ENCODE data around the gene CPNE6. TPM values are rescaled to one million over a fixed set of nuclear protein-coding genes. Genes with fewer than 3 reads are reported as not detected.
"Not testable (repeated sequence)": the region's sequence is repeated elsewhere in the genome, so short reads cannot be mapped to it uniquely, and the experiment has no call there.

The CPNE6 gene
- total RNA-seq, 2 donors from 2014 or later, result 0.12 to 0.14 TPM

DNA sequence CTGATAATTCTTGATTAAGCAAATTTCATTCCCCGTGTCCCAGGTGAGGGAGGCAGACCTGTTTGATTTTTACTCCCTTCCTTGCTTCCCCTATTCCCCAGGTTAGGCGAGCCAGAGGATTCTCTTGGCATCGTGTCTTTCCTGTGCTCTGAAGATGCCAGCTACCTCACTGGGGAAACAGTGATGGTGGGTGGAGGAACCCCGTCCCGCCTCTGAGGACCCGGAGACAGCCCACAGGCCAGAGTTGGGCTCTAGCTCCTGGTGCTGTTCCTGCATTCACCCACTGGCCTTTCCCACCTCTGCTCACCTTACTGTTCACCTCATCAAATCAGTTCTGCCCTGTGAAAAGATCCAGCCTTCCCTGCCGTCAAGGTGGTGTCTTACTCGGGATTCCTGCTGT lies 20.6 kb upstream of the CPNE6 start:
- DNase-seq; H3K27me3 Mint-ChIP-seq (ENCODE audit: low read depth); H3K27ac Mint-ChIP-seq; H3K36me3 Mint-ChIP-seq (ENCODE audit: insufficient read depth in 2 of 2); H3K9me3 Mint-ChIP-seq; ATAC-seq (replicated peaks in 1 of 2): not testable (repeated sequence)
- Mint-ChIP-seq H3K4me1 (ENCODE audit: low read depth) (peaks cover 19% of the 10 kb centered on the region), H3K4me3 (peak overlapping the region; percentile 79 to 82)

DNA sequence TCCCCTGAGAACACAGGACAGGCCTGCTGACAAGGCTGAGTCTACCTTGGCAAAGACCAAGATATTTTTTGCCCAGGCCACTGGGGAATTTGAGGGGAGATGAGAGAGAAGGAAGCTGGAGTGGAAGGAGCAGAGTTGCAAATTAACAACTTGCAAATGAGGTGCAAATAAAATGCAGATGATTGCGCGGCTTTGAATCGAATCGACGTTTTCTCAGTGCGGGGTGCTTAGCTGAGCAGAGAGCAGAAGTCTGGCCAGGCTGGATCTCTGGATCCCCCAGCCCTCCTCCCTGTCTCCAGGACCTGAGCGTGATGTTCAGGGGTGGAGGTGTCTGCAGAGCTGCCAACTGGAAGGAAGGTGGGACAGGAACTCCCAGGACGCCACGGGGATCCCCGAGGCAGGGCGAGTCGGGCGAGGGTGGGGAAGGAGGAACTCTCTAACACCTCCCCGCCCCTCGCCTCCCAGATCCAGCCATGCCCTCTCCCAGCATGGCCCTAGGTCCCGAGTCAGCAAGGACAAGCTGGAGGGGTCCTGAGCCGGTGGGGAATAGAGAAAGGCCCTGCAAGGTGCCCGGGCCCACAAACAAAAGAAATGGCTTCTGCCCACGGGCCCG lies 20.1 kb upstream of the CPNE6 start:
- Mint-ChIP-seq H3K9me3 (no peaks in the 10 kb centered on the region), H3K27ac (no peak overlapping the region), H3K4me3 (peak overlapping the region; percentile 79 to 82), H3K27me3 (ENCODE audit: low read depth) (peaks cover 7% of the 10 kb centered on the region), H3K4me1 (ENCODE audit: low read depth) (peaks cover 19% of the 10 kb centered on the region), H3K36me3 (ENCODE audit: insufficient read depth in 2 of 2) (peaks cover 0 to 2% of the 10 kb centered on the region in 2 donors)
- ATAC-seq (replicated peaks in 1 of 2) (no peak), DNase-seq (no peak)

DNA sequence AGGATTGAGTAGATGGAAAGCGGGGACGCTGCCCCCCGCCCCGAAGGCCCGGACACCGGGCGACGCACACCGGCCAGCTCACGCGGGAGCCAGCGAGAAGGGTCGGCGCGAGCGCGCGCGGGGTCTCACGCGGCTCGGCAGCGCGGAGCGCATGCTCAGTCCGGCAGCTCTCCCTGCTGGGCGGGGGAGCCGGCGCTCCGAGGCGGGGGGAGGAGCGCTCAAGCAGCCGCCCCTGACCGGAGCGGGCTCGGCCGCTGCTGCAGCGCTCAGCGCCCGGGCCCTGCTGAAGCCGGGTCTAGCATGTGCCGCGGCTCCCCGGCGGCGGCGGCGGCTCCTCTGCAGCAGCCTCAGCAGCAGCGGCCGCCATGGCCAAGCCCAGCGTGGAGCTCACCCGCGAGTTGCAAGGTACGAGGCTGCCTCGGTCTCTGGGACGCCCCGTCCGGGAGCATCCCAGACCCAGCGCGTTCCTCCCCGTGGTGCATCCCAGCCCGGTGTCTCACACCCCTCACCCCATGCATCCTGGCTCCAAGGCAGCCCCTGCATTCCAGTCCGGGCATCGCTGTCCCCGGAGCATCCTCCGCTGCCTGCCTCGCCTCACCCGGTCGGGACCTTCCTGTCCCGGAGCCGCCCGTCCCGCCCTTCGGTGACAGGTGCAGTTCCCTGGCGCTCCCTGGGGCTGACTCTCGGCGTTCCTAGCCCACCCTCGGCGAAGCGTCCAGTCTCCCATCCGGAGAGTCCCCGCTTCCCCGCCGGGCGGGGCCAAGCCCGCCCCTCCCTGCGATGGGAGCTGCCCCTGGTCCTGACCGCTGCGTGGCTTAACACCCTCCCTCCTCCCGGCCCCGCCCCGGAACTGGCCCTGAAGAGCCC lies 19.3 kb upstream of the CPNE6 start, which contains the start of gene CARMIL3:
CARMIL3 (plus strand) TSS at position 221 of the 867 bp plus-strand sequence; CDS start at position 366, 145 bp downstream.
- H3K27ac Mint-ChIP-seq, result no peak within 1 kb of the TSS

DNA sequence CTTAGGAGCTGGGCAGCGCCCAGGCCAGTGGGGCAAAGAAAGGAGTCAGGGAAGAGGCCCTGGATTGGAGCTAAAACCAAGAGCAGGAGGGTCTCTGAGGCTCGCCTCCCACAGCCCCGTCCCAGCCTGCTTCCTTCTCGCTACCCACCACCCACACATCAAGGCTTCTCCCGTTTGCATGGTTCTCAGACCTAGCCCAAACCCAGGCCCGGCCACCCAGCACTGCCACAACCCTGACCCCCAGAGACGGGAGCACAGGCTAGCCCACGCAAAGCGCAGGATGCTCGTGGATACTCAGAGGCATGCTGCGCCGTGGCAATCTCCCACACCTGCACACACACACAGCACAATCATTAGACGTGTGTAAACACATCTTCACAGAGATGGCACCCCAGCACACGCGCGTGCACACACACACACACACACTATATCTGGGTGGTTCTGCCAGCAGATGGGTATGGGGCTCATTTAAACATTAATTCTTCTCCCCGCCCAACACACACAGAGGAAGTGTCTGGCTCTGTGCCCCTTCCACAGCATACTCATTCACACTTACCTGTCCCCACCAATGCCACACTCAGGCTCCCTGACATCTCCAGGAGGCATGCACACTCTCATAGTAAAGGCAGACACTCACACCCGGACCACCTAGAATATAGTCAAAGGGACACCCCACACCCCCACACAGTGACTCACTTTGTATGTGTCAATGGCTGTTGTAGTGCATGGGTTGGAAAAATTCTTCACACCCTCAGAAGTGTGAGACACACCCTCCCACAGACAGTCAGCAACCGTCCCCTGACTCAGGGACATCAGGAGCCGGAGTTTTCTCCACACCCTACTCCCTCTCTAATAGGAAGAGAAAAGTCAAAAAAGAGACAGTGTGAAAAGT lies 18.5 kb upstream of the CPNE6 start:
- Mint-ChIP-seq H3K36me3 (ENCODE audit: insufficient read depth in 2 of 2) (peaks cover 0 to 2% of the 10 kb centered on the region in 2 donors), H3K4me3 (peak overlapping the region; percentile 79 to 82), H3K9me3 (no peaks in the 10 kb centered on the region), H3K4me1 (ENCODE audit: low read depth) (peaks cover 19% of the 10 kb centered on the region), H3K27ac (no peak overlapping the region), H3K27me3 (ENCODE audit: low read depth) (peaks cover 7% of the 10 kb centered on the region)
- DNase-seq, result peak; percentile 66 to 75
- ATAC-seq (replicated peaks in 1 of 2), result peak; percentile 83 to 85

More for the DNA sequence above, 19.3 kb upstream of the CPNE6 start, which contains the start of gene CARMIL3:
- ATAC-seq (replicated peaks in 1 of 2), result peak; percentile 70 to 73
- peaks cover 7% of the 10 kb centered on the region for H3K27me3 Mint-ChIP-seq (ENCODE audit: low read depth)
- no peaks in the 10 kb centered on the region for H3K9me3 Mint-ChIP-seq
- peak; percentile 74 to 75 for DNase-seq
- peak within 1 kb of the TSS; percentile 79 to 82 for H3K4me3 Mint-ChIP-seq
- H3K36me3 Mint-ChIP-seq (ENCODE audit: insufficient read depth in 2 of 2), result peaks cover 0 to 2% of the 10 kb centered on the region in 2 donors
- peaks cover 19% of the 10 kb centered on the region for H3K4me1 Mint-ChIP-seq (ENCODE audit: low read depth)

DNA sequence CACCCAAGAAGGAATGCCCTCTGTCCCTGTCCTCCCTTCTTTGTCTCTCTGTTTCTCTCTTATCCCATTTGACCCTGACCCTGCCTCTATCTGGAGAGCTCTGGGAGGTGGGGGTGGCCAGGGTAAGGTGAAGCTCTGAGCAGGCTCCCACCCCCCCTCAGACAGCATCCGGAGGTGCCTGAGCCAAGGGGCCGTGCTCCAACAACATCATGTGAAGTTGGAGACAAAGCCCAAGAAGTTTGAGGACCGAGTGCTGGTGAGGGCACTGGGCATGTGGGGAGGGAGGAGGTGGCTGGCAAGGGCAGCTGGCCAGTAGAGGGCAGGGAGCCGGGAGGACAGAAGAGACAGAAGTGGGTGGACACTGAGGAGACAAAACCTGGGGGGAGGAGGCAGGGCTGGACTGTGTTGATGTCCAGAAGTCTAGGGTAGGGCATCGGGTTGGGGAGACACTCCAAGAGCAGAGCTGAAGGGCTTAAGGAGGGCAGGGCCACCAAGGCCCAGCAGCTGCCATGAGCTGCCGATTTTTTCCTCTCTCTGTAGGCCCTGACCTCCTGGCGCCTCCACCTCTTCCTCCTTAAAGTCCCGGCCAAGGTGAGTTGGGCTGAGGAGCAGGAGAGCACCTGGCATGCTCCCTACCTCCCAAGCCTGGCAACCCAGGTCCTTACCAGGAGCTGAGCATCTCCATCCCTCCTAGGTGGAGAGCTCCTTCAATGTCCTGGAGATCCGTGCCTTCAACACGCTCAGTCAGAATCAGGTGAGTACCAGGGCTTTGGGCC lies 17.6 kb upstream of the CPNE6 start:
- H3K27ac Mint-ChIP-seq, result no peak overlapping the region
- no peak for DNase-seq
- H3K36me3 Mint-ChIP-seq (ENCODE audit: insufficient read depth in 2 of 2), result peaks cover 0 to 2% of the 10 kb centered on the region in 2 donors
- H3K4me3 Mint-ChIP-seq, result peak overlapping the region; percentile 79 to 82
- H3K27me3 Mint-ChIP-seq (ENCODE audit: low read depth), result peaks cover 7% of the 10 kb centered on the region
- peaks cover 19% of the 10 kb centered on the region for H3K4me1 Mint-ChIP-seq (ENCODE audit: low read depth)
- no peak for ATAC-seq (replicated peaks in 1 of 2)
- H3K9me3 Mint-ChIP-seq, result no peaks in the 10 kb centered on the region

DNA sequence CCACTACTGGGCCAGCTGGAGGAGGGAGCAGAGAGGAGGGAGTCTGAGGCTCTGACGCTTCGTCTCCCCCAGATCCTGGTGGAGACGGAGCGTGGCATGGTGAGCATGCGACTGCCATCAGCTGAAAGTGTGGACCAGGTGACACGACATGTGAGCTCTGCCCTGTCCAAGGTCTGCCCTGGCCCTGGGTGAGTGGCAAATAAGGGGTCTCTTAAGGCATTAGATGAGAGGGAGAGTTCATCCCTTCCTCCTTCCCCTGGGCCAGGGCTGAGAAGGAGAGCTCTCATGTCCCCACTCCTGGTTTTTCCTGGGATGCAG lies 17.1 kb upstream of the CPNE6 start:
- Mint-ChIP-seq H3K4me1 (ENCODE audit: low read depth) (peaks cover 19% of the 10 kb centered on the region), H3K36me3 (ENCODE audit: insufficient read depth in 2 of 2) (peaks cover 0 to 2% of the 10 kb centered on the region in 2 donors), H3K27ac (no peak overlapping the region), H3K9me3 (no peaks in the 10 kb centered on the region), H3K4me3 (no peak overlapping the region), H3K27me3 (ENCODE audit: low read depth) (peaks cover 7% of the 10 kb centered on the region)
- no peak for ATAC-seq (replicated peaks in 1 of 2)
- no peak for DNase-seq

DNA sequence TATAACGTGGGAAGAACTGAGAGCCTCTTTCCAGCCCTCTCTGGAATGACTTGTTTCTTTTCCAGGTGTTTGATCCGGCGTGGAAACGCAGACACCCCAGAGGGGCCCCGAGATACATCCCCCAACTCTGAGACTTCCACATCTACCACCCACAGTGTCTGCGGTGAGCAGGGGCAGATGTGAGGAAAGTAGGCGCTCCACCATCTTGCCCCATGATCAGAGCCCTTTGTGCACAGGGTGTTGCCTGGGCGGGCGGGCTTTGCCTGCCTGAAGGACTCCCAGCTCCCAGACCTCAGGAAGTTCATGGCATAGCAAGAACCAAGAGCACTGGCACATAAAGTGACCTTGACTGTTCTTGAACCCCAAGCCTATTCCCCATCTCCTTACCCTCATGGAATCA lies 16.7 kb upstream of the CPNE6 start:
- no peak for ATAC-seq (replicated peaks in 1 of 2)
- Mint-ChIP-seq H3K36me3 (ENCODE audit: insufficient read depth in 2 of 2) (peaks cover 0 to 2% of the 10 kb centered on the region in 2 donors), H3K4me1 (ENCODE audit: low read depth) (peaks cover 19% of the 10 kb centered on the region), H3K4me3 (no peak overlapping the region), H3K27ac (no peak overlapping the region), H3K9me3 (no peaks in the 10 kb centered on the region), H3K27me3 (ENCODE audit: low read depth) (peaks cover 7% of the 10 kb centered on the region)
- DNase-seq, result no peak

DNA sequence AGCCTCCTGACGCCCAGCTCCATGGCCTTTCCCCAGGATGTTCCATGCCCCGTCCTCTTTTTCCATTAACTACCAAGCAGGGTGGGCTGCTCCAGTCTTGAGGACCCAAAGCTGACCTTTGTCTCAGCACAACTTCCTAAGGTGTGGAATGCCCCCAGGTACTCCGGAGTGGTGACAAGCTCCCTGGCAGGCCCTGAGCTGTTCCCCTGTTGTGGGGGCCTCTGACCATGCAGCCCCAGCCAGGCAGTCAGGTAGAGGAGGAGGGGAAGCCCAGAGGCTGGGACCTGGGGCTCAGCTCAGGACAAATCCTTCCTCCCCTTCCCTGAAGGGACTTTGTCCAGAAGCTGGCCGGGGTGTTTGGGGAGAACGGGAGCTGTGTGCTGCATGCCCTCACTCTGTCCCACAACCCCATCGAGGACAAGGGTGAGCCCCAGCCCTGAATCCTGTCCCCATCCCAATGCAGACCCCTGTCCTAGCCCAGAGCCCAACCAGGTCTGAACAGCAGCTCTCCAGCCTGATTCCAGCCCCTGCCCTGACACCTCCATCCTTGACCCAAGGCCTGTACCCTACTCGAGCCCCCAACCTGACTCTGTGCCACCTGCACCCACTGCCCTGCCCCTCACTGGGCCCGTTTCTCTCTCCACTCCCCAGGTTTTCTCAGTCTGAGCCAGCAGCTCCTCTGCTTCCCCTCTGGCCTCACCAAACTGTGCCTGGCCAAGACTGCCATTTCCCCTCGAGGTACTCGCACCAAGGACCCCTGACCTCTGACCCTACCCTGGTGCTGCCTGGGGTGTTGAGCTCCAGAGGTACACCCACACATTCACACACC lies 15.2 kb upstream of the CPNE6 start:
- no peak for ATAC-seq (replicated peaks in 1 of 2)
- DNase-seq, result no peak
- H3K36me3 Mint-ChIP-seq (ENCODE audit: insufficient read depth in 2 of 2), result no peaks in the 10 kb centered on the region
- H3K4me3 Mint-ChIP-seq, result no peak overlapping the region
- no peak overlapping the region for H3K27ac Mint-ChIP-seq
- peaks cover 15% of the 10 kb centered on the region for H3K4me1 Mint-ChIP-seq (ENCODE audit: low read depth)
- no peaks in the 10 kb centered on the region for H3K9me3 Mint-ChIP-seq
- H3K27me3 Mint-ChIP-seq (ENCODE audit: low read depth), result peaks cover 7% of the 10 kb centered on the region

DNA sequence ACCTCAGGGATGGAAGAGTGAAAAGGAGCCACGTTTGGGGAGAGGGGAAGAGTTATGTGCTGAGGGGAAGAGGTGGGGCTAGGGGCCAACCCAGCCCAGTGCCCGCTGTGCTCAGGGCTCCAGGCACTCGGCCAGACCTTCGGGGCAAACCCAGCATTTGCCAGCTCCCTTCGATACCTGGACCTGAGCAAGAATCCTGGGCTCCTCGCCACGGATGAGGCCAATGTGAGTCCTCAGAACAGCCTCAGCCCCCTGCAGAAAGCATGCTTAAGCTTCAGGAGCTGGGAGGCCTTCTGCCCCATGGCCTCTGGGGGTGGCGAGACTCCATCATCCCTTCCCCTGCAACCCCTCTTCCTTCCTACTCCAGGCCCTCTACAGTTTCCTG lies 14.6 kb upstream of the CPNE6 start:
- Mint-ChIP-seq H3K9me3 (no peaks in the 10 kb centered on the region), H3K27ac (no peak overlapping the region), H3K4me1 (ENCODE audit: low read depth) (peaks cover 13% of the 10 kb centered on the region), H3K4me3 (no peak overlapping the region), H3K36me3 (ENCODE audit: insufficient read depth in 2 of 2) (no peaks in the 10 kb centered on the region), H3K27me3 (ENCODE audit: low read depth) (peaks cover 7% of the 10 kb centered on the region)
- DNase-seq (no peak), ATAC-seq (replicated peaks in 1 of 2) (no peak)

DNA sequence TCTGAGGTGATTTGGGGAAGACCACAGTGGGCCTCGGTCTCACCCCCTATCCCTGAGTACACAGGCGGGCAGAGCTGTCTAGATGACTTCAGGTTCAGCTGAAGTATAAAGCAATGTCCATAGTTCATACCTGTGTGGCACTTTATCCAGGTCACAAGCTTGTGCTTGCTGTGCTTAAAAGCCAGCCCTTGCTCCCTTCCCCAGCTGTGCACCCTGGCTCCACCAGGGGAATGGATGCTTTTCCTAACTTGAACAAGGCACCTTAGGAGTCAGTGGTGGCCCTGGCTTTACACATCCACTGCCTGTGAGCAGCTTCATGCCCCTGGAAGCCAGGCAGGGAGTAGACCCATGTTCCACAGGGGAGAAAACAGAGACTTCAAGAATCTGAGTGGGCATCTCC lies 14.1 kb upstream of the CPNE6 start:
- H3K36me3 Mint-ChIP-seq (ENCODE audit: insufficient read depth in 2 of 2), result no peaks in the 10 kb centered on the region
- H3K27ac Mint-ChIP-seq, result no peak overlapping the region

DNA sequence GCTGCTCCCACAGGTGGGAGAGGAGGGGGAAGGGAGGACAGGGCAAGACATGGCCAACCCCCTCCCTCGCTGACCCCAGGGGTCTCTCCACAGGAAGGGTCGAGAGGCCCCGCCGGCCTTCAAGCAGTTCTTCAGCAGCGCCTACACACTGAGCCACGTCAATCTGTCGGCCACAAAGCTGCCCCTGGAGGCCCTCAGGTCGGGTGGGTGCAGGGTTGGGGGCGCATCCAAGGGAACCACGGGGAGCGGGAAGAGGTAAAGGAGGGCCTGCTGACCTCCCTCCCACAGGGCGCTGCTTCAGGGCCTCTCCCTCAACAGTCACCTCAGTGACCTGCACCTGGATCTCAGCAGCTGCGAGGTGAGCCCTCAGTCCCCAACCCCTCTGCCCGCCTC lies 13.5 kb upstream of the CPNE6 start:
- H3K27ac Mint-ChIP-seq, result no peak overlapping the region
- ATAC-seq (replicated peaks in 1 of 2) (no peak), DNase-seq (no peak)
- H3K36me3 Mint-ChIP-seq (ENCODE audit: insufficient read depth in 2 of 2), result no peaks in the 10 kb centered on the region
- peaks cover 9% of the 10 kb centered on the region for H3K4me1 Mint-ChIP-seq (ENCODE audit: low read depth)
- H3K4me3 Mint-ChIP-seq, result no peak overlapping the region
- peaks cover 5% of the 10 kb centered on the region for H3K27me3 Mint-ChIP-seq (ENCODE audit: low read depth)
- no peaks in the 10 kb centered on the region for H3K9me3 Mint-ChIP-seq

More for the DNA sequence above, 14.1 kb upstream of the CPNE6 start:
- DNase-seq (no peak), ATAC-seq (replicated peaks in 1 of 2) (no peak)
- Mint-ChIP-seq H3K4me3 (no peak overlapping the region), H3K27me3 (ENCODE audit: low read depth) (peaks cover 7% of the 10 kb centered on the region), H3K4me1 (ENCODE audit: low read depth) (peaks cover 13% of the 10 kb centered on the region), H3K9me3 (no peaks in the 10 kb centered on the region)

All from activated T-cell treated with anti-CD3 and anti-CD28 coated beads, Interleukin-2, amount 50 U/mL, for 72 hours (primary cell).